Measurements from ENCODE around the gene CHKA.

The CHKA gene

DNA sequence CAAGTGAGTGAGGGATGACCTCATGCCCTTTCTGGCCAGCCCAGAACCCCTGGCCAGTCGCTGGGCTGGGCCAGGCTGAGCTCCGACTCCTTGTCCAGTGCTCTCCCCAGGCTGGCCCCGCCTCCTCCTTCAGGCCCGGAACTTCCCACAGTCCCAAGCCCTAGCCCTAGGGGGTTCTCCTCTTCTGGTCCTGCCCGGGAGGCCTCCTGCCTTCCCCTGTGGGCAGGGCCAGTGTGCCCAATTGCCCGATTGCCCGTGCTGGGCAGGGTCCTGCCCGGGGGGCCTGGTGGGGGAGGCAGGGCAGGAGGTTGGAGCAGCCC is 78.2 kb downstream of the CHKA start:
- no peaks in the 10 kb centered on the region for H3K79me2 ChIP-seq
- H3K4me1 ChIP-seq: peaks cover 6% of the 10 kb centered on the region
- no peaks in the 10 kb centered on the region for H3K27me3 ChIP-seq (ENCODE audit: control insufficient read depth, insufficient read depth, low read length)
- TF ChIP-seq, protein P1, sequence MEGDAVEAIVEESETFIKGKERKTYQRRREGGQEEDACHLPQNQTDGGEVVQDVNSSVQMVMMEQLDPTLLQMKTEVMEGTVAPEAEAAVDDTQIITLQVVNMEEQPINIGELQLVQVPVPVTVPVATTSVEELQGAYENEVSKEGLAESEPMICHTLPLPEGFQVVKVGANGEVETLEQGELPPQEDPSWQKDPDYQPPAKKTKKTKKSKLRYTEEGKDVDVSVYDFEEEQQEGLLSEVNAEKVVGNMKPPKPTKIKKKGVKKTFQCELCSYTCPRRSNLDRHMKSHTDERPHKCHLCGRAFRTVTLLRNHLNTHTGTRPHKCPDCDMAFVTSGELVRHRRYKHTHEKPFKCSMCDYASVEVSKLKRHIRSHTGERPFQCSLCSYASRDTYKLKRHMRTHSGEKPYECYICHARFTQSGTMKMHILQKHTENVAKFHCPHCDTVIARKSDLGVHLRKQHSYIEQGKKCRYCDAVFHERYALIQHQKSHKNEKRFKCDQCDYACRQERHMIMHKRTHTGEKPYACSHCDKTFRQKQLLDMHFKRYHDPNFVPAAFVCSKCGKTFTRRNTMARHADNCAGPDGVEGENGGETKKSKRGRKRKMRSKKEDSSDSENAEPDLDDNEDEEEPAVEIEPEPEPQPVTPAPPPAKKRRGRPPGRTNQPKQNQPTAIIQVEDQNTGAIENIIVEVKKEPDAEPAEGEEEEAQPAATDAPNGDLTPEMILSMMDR (IDR thresholded peaks at IDR 0.05): no peak
- no peak overlapping the region for H3K9ac ChIP-seq
- H3K9me3 ChIP-seq (ENCODE audit: control insufficient read depth, low read length): no peaks in the 10 kb centered on the region
- no peak overlapping the region for H3K27ac ChIP-seq
- no peaks in the 10 kb centered on the region for H3K36me3 ChIP-seq (ENCODE audit: control insufficient read depth, insufficient read depth, low read length)
- no peak overlapping the region for H3K4me2 ChIP-seq (ENCODE audit: low read length)
- no peak overlapping the region for H3K4me3 ChIP-seq (ENCODE audit: low read depth, low read length)
- H2AFZ ChIP-seq: no peak overlapping the region

DNA sequence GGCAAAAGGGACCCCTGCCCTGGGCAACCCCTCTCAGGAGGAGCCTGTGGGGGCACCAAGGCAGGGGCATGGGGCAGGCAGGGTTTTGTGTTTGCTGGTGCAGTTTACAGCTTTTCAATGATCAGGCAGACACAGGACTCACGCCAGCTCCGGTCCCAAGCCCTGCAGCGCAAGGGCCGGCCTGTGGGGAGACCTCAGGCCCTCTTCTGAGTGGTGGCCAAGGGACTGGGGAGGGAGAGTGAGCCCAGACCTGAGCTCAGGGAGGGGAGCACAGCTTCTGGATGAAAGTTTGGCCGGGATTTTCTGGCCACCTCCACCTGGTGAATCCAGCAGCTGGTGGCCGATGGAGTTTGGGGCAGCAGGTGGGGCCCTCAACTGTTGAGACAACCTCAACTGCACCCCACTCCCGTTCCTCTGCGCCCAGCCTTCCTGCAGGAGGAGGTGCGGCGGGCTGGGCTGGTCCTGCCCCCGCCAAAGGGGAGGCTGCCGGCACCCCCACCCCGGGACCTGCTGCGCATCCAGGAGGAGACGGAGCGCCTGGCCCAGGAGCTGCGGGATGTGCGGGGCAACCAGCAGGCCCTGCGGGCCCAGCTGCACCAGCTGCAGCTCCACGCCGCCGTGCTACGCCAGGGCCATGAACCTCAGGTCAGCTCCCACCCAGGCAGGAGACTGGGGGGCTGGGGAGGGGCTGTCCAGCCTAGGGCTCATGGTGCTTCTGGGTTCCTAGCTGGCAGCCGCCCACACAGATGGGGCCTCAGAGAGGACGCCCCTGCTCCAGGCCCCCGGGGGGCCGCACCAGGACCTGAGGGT is 78.8 kb downstream of the CHKA start:
- Histone ChIP-seq H3K9ac (no peak overlapping the region), H3K4me2 (ENCODE audit: low read length) (no peak overlapping the region), H3K27me3 (ENCODE audit: control insufficient read depth, insufficient read depth, low read length) (no peaks in the 10 kb centered on the region), H3K79me2 (no peaks in the 10 kb centered on the region), H3K36me3 (ENCODE audit: control insufficient read depth, insufficient read depth, low read length) (no peaks in the 10 kb centered on the region), H3K27ac (no peak overlapping the region), H3K4me1 (peaks cover 8% of the 10 kb centered on the region), H3K9me3 (ENCODE audit: control insufficient read depth, low read length) (no peaks in the 10 kb centered on the region), H2AFZ (no peak overlapping the region), H3K4me3 (ENCODE audit: low read depth, low read length) (no peak overlapping the region)
- TF ChIP-seq, protein P1 (IDR thresholded peaks at IDR 0.05): no peak

DNA sequence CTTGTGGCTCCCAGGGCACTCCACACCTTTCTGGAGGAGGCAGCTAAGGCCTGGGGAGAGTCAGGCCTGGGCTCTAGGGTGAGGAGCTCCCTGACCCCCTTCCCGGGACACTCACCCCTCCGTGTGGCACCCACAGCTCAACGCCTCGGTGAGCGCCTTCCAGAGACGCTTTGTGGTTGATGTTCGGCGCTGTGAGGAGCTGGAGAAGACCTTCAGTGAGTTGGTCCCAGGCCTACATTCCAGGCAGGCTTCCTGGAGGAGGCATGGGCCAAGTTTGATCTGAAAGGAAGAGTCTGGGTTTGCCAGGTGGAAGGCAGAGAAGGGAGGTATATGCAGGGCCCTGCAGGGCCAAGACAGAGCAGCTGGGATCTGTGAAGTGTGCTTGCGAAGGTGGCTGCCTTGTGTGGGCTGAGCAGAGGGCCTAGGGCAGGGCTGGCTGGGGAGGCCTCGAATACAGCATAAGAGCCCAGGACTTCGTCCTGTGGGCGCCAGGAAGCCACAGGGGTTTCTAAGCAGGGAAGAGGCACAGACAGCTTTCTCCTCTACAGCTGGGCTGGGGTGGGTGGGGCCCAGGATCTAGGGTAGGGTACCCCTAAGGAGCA is 79.5 kb downstream of the CHKA start:
- no peaks in the 10 kb centered on the region for H3K9me3 ChIP-seq (ENCODE audit: control insufficient read depth, low read length)
- H3K79me2 ChIP-seq: no peaks in the 10 kb centered on the region
- no peaks in the 10 kb centered on the region for H3K27me3 ChIP-seq (ENCODE audit: control insufficient read depth, insufficient read depth, low read length)
- H3K36me3 ChIP-seq (ENCODE audit: control insufficient read depth, insufficient read depth, low read length): no peaks in the 10 kb centered on the region
- H3K9ac ChIP-seq: no peak overlapping the region
- no peak overlapping the region for H3K27ac ChIP-seq
- H3K4me3 ChIP-seq (ENCODE audit: low read depth, low read length): no peak overlapping the region
- TF ChIP-seq, protein P1 (IDR thresholded peaks at IDR 0.05): no peak
- H2AFZ ChIP-seq: no peak overlapping the region
- H3K4me2 ChIP-seq (ENCODE audit: low read length): no peak overlapping the region
- peaks cover 8% of the 10 kb centered on the region for H3K4me1 ChIP-seq

DNA sequence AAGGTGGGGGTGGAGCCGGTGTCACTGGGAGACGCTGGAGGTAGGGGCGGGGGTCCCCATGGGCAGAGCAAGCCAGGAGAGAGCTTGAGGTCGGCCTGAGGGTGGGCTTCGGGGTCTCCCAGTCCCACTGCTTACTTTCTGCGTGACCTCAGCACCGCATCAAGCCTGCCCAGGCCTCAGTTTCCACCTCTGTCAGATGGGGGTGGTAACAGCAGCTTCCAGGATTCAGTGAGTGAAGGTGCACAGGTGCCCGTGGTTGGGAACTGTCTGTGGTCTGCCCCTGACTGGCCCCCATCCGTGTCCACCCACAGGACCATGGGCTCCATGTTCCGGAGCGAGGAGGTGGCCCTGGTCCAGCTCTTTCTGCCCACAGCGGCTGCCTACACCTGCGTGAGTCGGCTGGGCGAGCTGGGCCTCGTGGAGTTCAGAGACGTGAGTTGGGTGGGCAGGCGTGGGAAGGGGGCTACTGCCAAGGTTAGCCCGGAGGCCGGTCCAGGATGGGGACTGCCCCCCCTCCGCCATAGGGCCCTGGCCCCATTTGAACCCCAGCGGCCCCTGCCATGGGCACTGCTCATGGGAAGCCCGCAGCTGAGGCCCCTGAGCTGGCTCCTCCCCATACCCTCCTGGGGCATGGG is 80.1 kb downstream of the CHKA start:
- Histone ChIP-seq H3K9ac (no peak overlapping the region), H3K9me3 (ENCODE audit: control insufficient read depth, low read length) (no peaks in the 10 kb centered on the region), H3K27me3 (ENCODE audit: control insufficient read depth, insufficient read depth, low read length) (no peaks in the 10 kb centered on the region), H3K4me3 (ENCODE audit: low read depth, low read length) (peak overlapping the region; percentile 29), H3K36me3 (ENCODE audit: control insufficient read depth, insufficient read depth, low read length) (no peaks in the 10 kb centered on the region), H3K4me2 (ENCODE audit: low read length) (peak overlapping the region; percentile 30), H3K79me2 (no peaks in the 10 kb centered on the region), H3K27ac (no peak overlapping the region), H2AFZ (no peak overlapping the region), H3K4me1 (peaks cover 8% of the 10 kb centered on the region)
- TF ChIP-seq, protein P1 (IDR thresholded peaks at IDR 0.05): no peak
